K562 (cell line): ENCODE results near the gene NR5A2. TPM values are rescaled to one million over a fixed set of nuclear protein-coding genes. Genes with fewer than 3 reads are reported as not detected.

ENCODE experiments used
- ATAC-seq: fragments of 200-7000 bp; cut with Tn5 transposase; 3 replicates; pipeline ENCODE4 v1.9.1; 2020; ENCODE audit warnings: moderate library complexity
- BruUV-seq: library from RNA; stranded (reverse); fragments of 400-500 nt; replicated peaks from 2 replicates; lab custom pipeline; 2021; lab: Mats Ljungman, UMichigan
- CTCF ChIA-PET: fragments of 300-600 bp; formaldehyde crosslinking; extraction: SDS; loops from one replicate; lab custom pipeline; 2021; ENCODE audit warnings: low intra/inter-chr PET ratio; lab: Yijun Ruan, JAX
- POLR2A ChIA-PET: fragments of 300-600, 350-650 bp; sonication (Branson Sonifier 250); formaldehyde crosslinking; extraction: SDS; loops from one replicate; lab custom pipeline; 2021; ENCODE audit warnings: antibody characterized with exemption, inconsistent platforms; lab: Yijun Ruan, JAX
- DNase-seq, 4 experiments: peaks; one replicate each; pipeline versions ENCODE4 v3.0.0 to v3.0.0-alpha.2; 2011 to 2018; ENCODE audit warnings: low spot score in 3 of 4, mixed read lengths in 3 of 4; ENCODE audit errors: extremely low read depth in 1 of 4
- FAIRE-seq: peaks from 2 replicates; lab custom pipeline; 2011; peaks lifted over from hg19 to GRCh38; lab: Jason Lieb, UNC
- H2AFZ ChIP-seq: 2 replicates; pipeline ENCODE4 v1.6.0; 2011; ENCODE audit warnings: low read depth, low read length, control low read depth, inconsistent platforms
- H3K27ac ChIP-seq: fragments of 200-600 bp; 3 replicates; pipeline ENCODE4 v1.8.0; 2011; ENCODE audit warnings: low read depth, mild to moderate bottlenecking, control low read depth, inconsistent platforms, low read length, moderate library complexity, mixed read lengths; ENCODE audit errors: extremely low read depth
- H3K27me3 ChIP-seq, 2 experiments: fragments of 300-600 bp in 1 of 2; 2 replicates in 1 of 2; 3 replicates in 1 of 2; pipeline versions ENCODE4 v1.6.0 to v1.8.0; 2011; ENCODE audit warnings: inconsistent platforms in 2 of 2, low read length in 2 of 2, mild to moderate bottlenecking in 1 of 2, mixed read lengths in 1 of 2, moderate library complexity in 1 of 2; ENCODE audit not compliant: control insufficient read depth in 2 of 2, insufficient read depth in 2 of 2
- H3K36me3 ChIP-seq: fragments of 300-600 bp; 3 replicates; pipeline ENCODE4 v1.8.0; 2011; ENCODE audit warnings: mild to moderate bottlenecking, low read length, inconsistent platforms; ENCODE audit not compliant: control insufficient read depth, insufficient read depth
- H3K4me1 ChIP-seq, 2 experiments: fragments of 200-600 bp in 1 of 2; replicated peaks in 1 of 2; 2 replicates in 1 of 2; 3 replicates in 1 of 2; pipeline versions ENCODE4 v1.5.1 to v1.8.0; 2011; ENCODE audit warnings: inconsistent platforms in 2 of 2, low read length in 2 of 2, mild to moderate bottlenecking in 1 of 2, mixed read lengths in 1 of 2, moderate library complexity in 1 of 2; ENCODE audit not compliant: control insufficient read depth in 2 of 2, insufficient read depth in 2 of 2
- H3K4me2 ChIP-seq: 2 replicates; pipeline ENCODE4 v1.6.1; 2011; ENCODE audit warnings: low read length, control low read depth, inconsistent platforms, mixed read lengths; ENCODE audit not compliant: insufficient read depth
- H3K4me3 ChIP-seq: fragments of 200-600 bp; sonication (generic), shearing (Covaris generic); 2 replicates; pipeline ENCODE4 v1.5.1; 2016; ENCODE audit warnings: control low read depth, inconsistent platforms
- H3K79me2 ChIP-seq: fragments of 200-600 bp; 3 replicates; pipeline ENCODE4 v1.8.0; 2011; ENCODE audit warnings: low read length, inconsistent platforms; ENCODE audit not compliant: control insufficient read depth, insufficient read depth
- H3K9ac ChIP-seq, 2 experiments: 2 replicates each; pipeline versions ENCODE4 v1.6.0 to v1.6.1; 2011; ENCODE audit warnings: low read depth in 2 of 2, low read length in 2 of 2, control low read depth in 1 of 2, inconsistent platforms in 1 of 2, mild to moderate bottlenecking in 1 of 2, mixed read lengths in 1 of 2; ENCODE audit not compliant: insufficient read depth in 1 of 2
- H3K9me1 ChIP-seq: one replicate; pipeline ENCODE4 v1.6.0; 2011; ENCODE audit warnings: inconsistent platforms, mild to moderate bottlenecking, low read length, moderate library complexity; ENCODE audit not compliant: control insufficient read depth, insufficient read depth
- H3K9me3 ChIP-seq: replicated peaks from 2 replicates; pipeline ENCODE4 v1.5.1; 2011; ENCODE audit warnings: low read depth, low read length, inconsistent platforms; ENCODE audit not compliant: control insufficient read depth, insufficient read depth
- H4K20me1 ChIP-seq: replicated peaks from 2 replicates; pipeline ENCODE4 v1.6.1; 2011; ENCODE audit warnings: low read length, inconsistent platforms, mixed read lengths; ENCODE audit not compliant: control insufficient read depth, insufficient read depth
- ASH1L ChIP-seq: fragments of 450-650 bp; IDR thresholded peaks from 2 replicates; pipeline ENCODE4 v1.6.1; 2018; ENCODE audit warnings: borderline replicate concordance, mild to moderate bottlenecking, low read depth; ENCODE audit not compliant: partially characterized antibody
- BCLAF1 ChIP-seq, 2 experiments: fragments of 450-650 bp in 1 of 2; IDR thresholded peaks; 2 replicates each; pipeline ENCODE4 v1.6.1; 2011 to 2017; ENCODE audit warnings: low read depth in 2 of 2, antibody characterized with exemption in 1 of 2, borderline replicate concordance in 1 of 2, low read length in 1 of 2, mild to moderate bottlenecking in 1 of 2, mixed read lengths in 1 of 2; ENCODE audit not compliant: control insufficient read depth in 1 of 2
- CAMTA2 ChIP-seq: fragments of 250-450 bp; sonication (Bioruptor Pico); conservative IDR thresholded peaks from 2 replicates; pipeline ENCODE4 v1.5.1; 2022
- ESRRA ChIP-seq: fragments of 450-650 bp; IDR thresholded peaks from 2 replicates; pipeline ENCODE4 v1.6.1; 2014; ENCODE audit warnings: low read depth, mild to moderate bottlenecking, moderate library complexity, borderline replicate concordance
- GTF2B ChIP-seq: IDR thresholded peaks from 2 replicates; pipeline ENCODE4 v1.6.1; 2011; ENCODE audit not compliant: insufficient read length; ENCODE audit errors: extremely low read depth
- HOXB6 ChIP-seq: fragments of 250-450 bp; sonication (Bioruptor Pico); IDR thresholded peaks from 2 replicates; pipeline ENCODE4 v1.5.1; 2022; ENCODE audit warnings: mild to moderate bottlenecking, borderline replicate concordance
- SIN3B ChIP-seq: fragments of 450-650 bp; IDR thresholded peaks from 2 replicates; pipeline ENCODE4 v1.6.1; 2017; ENCODE audit warnings: low read depth, mild to moderate bottlenecking, moderate library complexity
- SOX6 ChIP-seq: fragments of 450-650 bp; IDR thresholded peaks from 2 replicates; pipeline ENCODE4 v1.6.1; 2014; ENCODE audit warnings: mild to moderate bottlenecking
- TAF15 ChIP-seq: fragments of 200-400 bp; formaldehyde crosslinking; IDR thresholded peaks from 2 replicates; pipeline ENCODE4 v1.6.1; 2017; ENCODE audit warnings: mild to moderate bottlenecking, low read depth, low read length, moderate library complexity
- TEAD2 ChIP-seq: fragments of 450-650 bp; IDR thresholded peaks from 2 replicates; pipeline ENCODE4 v1.6.1; 2016; ENCODE audit warnings: missing genetic modification characterization, control low read depth, missing compliant biosample characterization
- ZNF184 ChIP-seq: sonication (generic); formaldehyde crosslinking; IDR thresholded peaks from 2 replicates; pipeline ENCODE4 v1.5.0; 2020; ENCODE audit warnings: missing genetic modification reagents
- WGBS: fragments of 100-300 bp; shearing (Covaris generic); methylation state at CpG from one replicate; pipeline ENCODE4 v1.1.6; 2016; ENCODE audit warnings: low coverage, mixed read lengths; ENCODE audit not compliant: insufficient coverage; ENCODE audit errors: missing lambda C conversion rate; 5-methylcytosine and 5-hydroxymethylcytosine counted together
- in situ Hi-C: fragments of 300-500 bp; cut with MboI; formaldehyde crosslinking; loops from 4 replicates; pipeline ENCODE4 v1.15.0; 2018; ENCODE audit warnings: inconsistent platforms, mixed read lengths
- intact Hi-C: fragments of 100-400 bp; cut with micrococcal nuclease; formaldehyde crosslinking; loops from 2 replicates; pipeline ENCODE4 v1.14.2; 2022
- polyA plus RNA-seq, 8 experiments: library from polyadenylated mRNA; depleted of rRNA in 4 of 8; stranded (reverse) in 5 of 8; unstranded in 3 of 8; fragments of >200 nt; fragmentation: Nextera tagmentation in 2 of 8; fragmentation: Illumina TruSeq in 1 of 8; extraction: Ambion mirVana in 2 of 8; extraction: Trizol in 1 of 8; gene quantifications; 2 replicates each; pipeline versions ENCODE4 v1.2.1 to v1.2.3, GENCODE V29; 2011 to 2014; ENCODE audit warnings: inconsistent platforms in 1 of 8, missing spikeins in 1 of 8
- total RNA-seq, 7 experiments: library from RNA; depleted of rRNA in 6 of 7; stranded (reverse); fragments of >200 nt in 6 of 7; fragmentation: Illumina TruSeq in 2 of 7; extraction: Trizol in 2 of 7; gene quantifications; 2 replicates each; pipeline versions ENCODE4 v1.2.1 to v1.2.3, GENCODE V29; 2011 to 2021; ENCODE audit warnings: low replicate concordance in 1 of 7

Gene NR5A2
- total and polyA plus RNA-seq, 9 of the 15 experiments (the other 6 are each of a cell fraction or from before 2014, with no cell fraction given), result 0.13 to 0.40 (median 0.29) TPM

- ChIA-PET CTCF (no interaction called here), POLR2A (interaction anchor here (0.6 kb wide), 1 partner anchor 18 kb away, joined by 3 read pairs; no protein-coding TSS in a partner anchor)
- intact Hi-C loops, result no loop called here
- Histone ChIP-seq H3K9me3 (no peaks in the 10 kb centered on the region), H3K27me3 (no peaks in the 10 kb centered on the region; a peak in 1 of 5 replicates), H2AFZ (no peak overlapping the region), H3K4me2 (no peak overlapping the region), H3K9me1 (no peaks in the 10 kb centered on the region), H3K79me2 (no peaks in the 10 kb centered on the region), H3K4me3 (no peak overlapping the region), H3K4me1 (no peaks in the 10 kb centered on the region), H3K27ac (no peak overlapping the region), H3K9ac (no peak overlapping the region), H3K36me3 (no peaks in the 10 kb centered on the region), H4K20me1 (no peaks in the 10 kb centered on the region)
- DNase-seq, result no peak
- WGBS, result 5% methylated on average over 2 of the region's 2 CpGs
- in situ Hi-C loops, result no loop called here
- no peak for ATAC-seq
- BruUV-seq, result no TSS peak
- FAIRE-seq, result no peak
- TF ChIP-seq HOXB6 (CRISPR knock-in tag), result no peak
- TF ChIP-seq GTF2B, result no peak
- no peak for TF ChIP-seq TEAD2 (tag)
- no peak for TF ChIP-seq ZNF184 (CRISPR knock-in tag)
- TF ChIP-seq SOX6, result no peak
- no peak for TF ChIP-seq BCLAF1 (IDR thresholded peaks at IDR 0.05; ENCODE audit: borderline replicate concordance in 1 of 2, control insufficient read depth in 1 of 2, low read depth in 2 of 2, low read length in 1 of 2)
- no peak for TF ChIP-seq ASH1L
- no peak for TF ChIP-seq CAMTA2 (CRISPR knock-in tag)
- no peak for TF ChIP-seq ESRRA
- no peak for TF ChIP-seq SIN3B
- no peak for TF ChIP-seq TAF15
Measured at GRCh38 chr1:200015811-200016210, 11.7 kb upstream of the NR5A2 start.
